H9 (cell line): ENCODE measurements around the gene TPM3. TPM values are rescaled to one million over a fixed set of nuclear protein-coding genes. Genes with fewer than 3 reads are reported as not detected.

ENCODE experiments used
- DNase-seq: peaks from one replicate; pipeline ENCODE4 v3.0.0-alpha.2; 2017
- H2AFZ ChIP-seq: one replicate; pipeline ENCODE4 v1.6.1; 2013; ENCODE audit warnings: mild to moderate bottlenecking, low read length, control low read depth, moderate library complexity
- H2AK5ac ChIP-seq: 2 replicates; pipeline ENCODE4 v1.6.1; 2013; ENCODE audit warnings: low read length, control low read depth, mixed read lengths; ENCODE audit not compliant: insufficient read length
- H2BK120ac ChIP-seq: one replicate; pipeline ENCODE4 v1.6.1; 2013; ENCODE audit warnings: low read depth, mild to moderate bottlenecking, low read length, control low read depth, inconsistent platforms; ENCODE audit not compliant: poor library complexity, severe bottlenecking
- H2BK12ac ChIP-seq: 2 replicates; pipeline ENCODE4 v1.6.1; 2013; ENCODE audit warnings: low read length, control low read depth, mixed read lengths, low read depth; ENCODE audit not compliant: insufficient read length
- H2BK15ac ChIP-seq: 2 replicates; pipeline ENCODE4 v1.6.1; 2013; ENCODE audit warnings: low read depth, low read length, control low read depth
- H2BK20ac ChIP-seq: one replicate; pipeline ENCODE4 v1.6.1; 2013; ENCODE audit warnings: low read depth, mild to moderate bottlenecking, low read length, control low read depth, inconsistent platforms; ENCODE audit not compliant: poor library complexity, severe bottlenecking
- H2BK5ac ChIP-seq: 2 replicates; pipeline ENCODE4 v1.6.1; 2013; ENCODE audit warnings: low read length, control low read depth, mixed read lengths; ENCODE audit not compliant: insufficient read length
- H3K14ac ChIP-seq: 2 replicates; pipeline ENCODE4 v1.6.1; 2013; ENCODE audit warnings: low read length, control low read depth; ENCODE audit not compliant: insufficient read depth
- H3K18ac ChIP-seq: 2 replicates; pipeline ENCODE4 v1.6.1; 2013; ENCODE audit warnings: low read depth, mild to moderate bottlenecking, mixed read lengths, low read length, control low read depth; ENCODE audit not compliant: insufficient read length
- H3K23ac ChIP-seq: 2 replicates; pipeline ENCODE4 v1.6.1; 2013; ENCODE audit warnings: low read length, control low read depth, mixed read lengths, low read depth; ENCODE audit not compliant: insufficient read length
- H3K23me2 ChIP-seq: 2 replicates; pipeline ENCODE4 v1.6.1; 2013; ENCODE audit warnings: low read depth, mild to moderate bottlenecking, mixed read lengths, low read length, control low read depth; ENCODE audit not compliant: insufficient read length, poor library complexity, severe bottlenecking
- H3K27ac ChIP-seq: 2 replicates; pipeline ENCODE4 v1.5.1; 2013; ENCODE audit warnings: low read length, control low read depth, mixed read lengths, low read depth; ENCODE audit not compliant: insufficient read length
- H3K27me3 ChIP-seq: 2 replicates; pipeline ENCODE4 v1.6.1; 2013; ENCODE audit warnings: low read length, control low read depth, inconsistent platforms; ENCODE audit not compliant: insufficient read depth
- H3K4ac ChIP-seq: 2 replicates; pipeline ENCODE4 v1.6.1; 2013; ENCODE audit warnings: low read depth, mild to moderate bottlenecking, control low read depth, inconsistent platforms, low read length, moderate library complexity
- H3K4me1 ChIP-seq: 2 replicates; pipeline ENCODE4 v1.6.1; 2013; ENCODE audit warnings: low read length, control low read depth, inconsistent platforms; ENCODE audit not compliant: insufficient read depth
- H3K4me2 ChIP-seq: 2 replicates; pipeline ENCODE4 v1.6.1; 2013; ENCODE audit warnings: low read length, control low read depth, mixed read lengths; ENCODE audit not compliant: insufficient read length, insufficient read depth
- H3K56ac ChIP-seq: 2 replicates; pipeline ENCODE4 v1.6.1; 2013; ENCODE audit warnings: low read depth, mild to moderate bottlenecking, mixed read lengths, low read length, control low read depth; ENCODE audit not compliant: insufficient read length
- H3K79me1 ChIP-seq: 2 replicates; pipeline ENCODE4 v1.6.1; 2013; ENCODE audit warnings: low read depth, mild to moderate bottlenecking, moderate library complexity, low read length, control low read depth, inconsistent platforms; ENCODE audit not compliant: insufficient read depth, poor library complexity, severe bottlenecking
- H3K79me2 ChIP-seq: 2 replicates; pipeline ENCODE4 v1.6.1; 2013; ENCODE audit warnings: low read length, control low read depth, inconsistent platforms; ENCODE audit not compliant: insufficient read depth
- H3K9ac ChIP-seq: 2 replicates; pipeline ENCODE4 v1.6.1; 2013; ENCODE audit warnings: low read length, control low read depth, mixed read lengths; ENCODE audit not compliant: insufficient read length; ENCODE audit errors: extremely low read depth
- H3K9me3 ChIP-seq: one replicate; pipeline ENCODE4 v1.6.1; 2013; ENCODE audit warnings: low read depth, low read length, inconsistent platforms; ENCODE audit not compliant: control insufficient read depth
- H3T11ph ChIP-seq: one replicate; pipeline ENCODE4 v1.6.1; 2013; ENCODE audit warnings: mild to moderate bottlenecking, low read length, control low read depth, inconsistent platforms
- H4K20me1 ChIP-seq: one replicate; pipeline ENCODE4 v1.6.1; 2013; ENCODE audit not compliant: control insufficient read depth, insufficient read length, insufficient read depth
- H4K5ac ChIP-seq: 2 replicates; pipeline ENCODE4 v1.6.1; 2013; ENCODE audit warnings: low read depth, mild to moderate bottlenecking, mixed read lengths, low read length, control low read depth; ENCODE audit not compliant: insufficient read length
- H4K8ac ChIP-seq: replicated peaks from 2 replicates; pipeline ENCODE4 v1.6.1; 2013; ENCODE audit warnings: low read length, control low read depth, mixed read lengths, low read depth; ENCODE audit not compliant: insufficient read length
- H4K91ac ChIP-seq: 2 replicates; pipeline ENCODE4 v1.6.1; 2013; ENCODE audit warnings: low read depth, mild to moderate bottlenecking, moderate library complexity, mixed read lengths, low read length, control low read depth; ENCODE audit not compliant: insufficient read length
- H3K27ac Mint-ChIP-seq, 3 experiments: 2 replicates in 2 of 3; 3 replicates in 1 of 3; pipeline ENCODE4 v1.8.0; 2020 to 2021; ENCODE audit warnings: mixed read lengths in 3 of 3, mild to moderate bottlenecking in 1 of 3, moderate library complexity in 1 of 3
- H3K27me3 Mint-ChIP-seq: 2 replicates; pipeline ENCODE4 v1.8.0; 2021; ENCODE audit warnings: low read depth, mild to moderate bottlenecking, moderate library complexity, mixed read lengths
- H3K36me3 Mint-ChIP-seq, 3 experiments: 2 replicates in 2 of 3; 3 replicates in 1 of 3; pipeline ENCODE4 v1.8.0; 2020 to 2021; ENCODE audit warnings: low read depth in 3 of 3, mixed read lengths in 3 of 3; ENCODE audit not compliant: insufficient read depth in 1 of 3
- H3K4me1 Mint-ChIP-seq, 2 experiments: 2 replicates each; pipeline ENCODE4 v1.8.0; 2020; ENCODE audit warnings: mixed read lengths in 2 of 2
- H3K4me3 Mint-ChIP-seq, 2 experiments: 2 replicates in 1 of 2; 3 replicates in 1 of 2; pipeline ENCODE4 v1.8.0; 2020 to 2021; ENCODE audit warnings: mild to moderate bottlenecking in 2 of 2, mixed read lengths in 2 of 2, moderate library complexity in 1 of 2
- H3K9me3 Mint-ChIP-seq, 2 experiments: 2 replicates in 1 of 2; 3 replicates in 1 of 2; pipeline ENCODE4 v1.8.0; 2020; ENCODE audit warnings: mild to moderate bottlenecking in 2 of 2, mixed read lengths in 2 of 2, moderate library complexity in 1 of 2
- WGBS: extraction: QIAGEN DNeasy Blood & Tissue Kit; methylation state at CpG from one replicate; pipeline ENCODE4 v1.1.7; 2013; ENCODE audit warnings: missing lambda C conversion rate, low lambda C conversion rate, mixed read lengths; ENCODE audit not compliant: insufficient read length; ENCODE audit errors: extremely low coverage; 5-methylcytosine and 5-hydroxymethylcytosine counted together
- total RNA-seq: library from RNA; stranded (reverse); gene quantifications from 2 replicates; pipeline ENCODE4 v1.2.1, GENCODE V29; 2021
- TF ChIP-seq, protein P1 (sequence below): fragments of 200-600 bp; sonication (generic); conservative IDR thresholded peaks from 3 replicates; pipeline ENCODE4 v1.8.0; 2021; ENCODE audit warnings: antibody characterized with exemption, mild to moderate bottlenecking

Gene TPM3
- total RNA-seq, 1 experiment from 2014 or later = 508 TPM

DNA sequence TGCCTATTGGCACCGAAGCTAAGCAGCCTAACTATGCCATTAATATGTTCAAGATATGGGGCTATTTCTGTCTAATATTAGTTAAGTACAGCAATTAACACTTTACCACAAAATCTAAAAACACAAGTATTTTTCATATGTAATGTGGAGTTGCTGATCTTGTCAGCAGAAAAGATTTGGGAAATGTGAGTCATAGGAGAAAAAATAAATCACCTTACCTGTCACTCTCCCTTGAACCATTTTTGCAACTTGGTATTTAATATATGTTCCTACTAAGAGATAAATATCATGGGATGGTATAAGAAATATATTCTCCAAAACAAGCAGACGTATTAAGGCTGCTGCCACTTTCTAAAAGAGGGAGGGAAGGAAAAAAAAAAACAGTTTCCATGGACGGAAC is 54.0 kb downstream of the TPM3 start:
- no peak overlapping the region for H2AK5ac ChIP-seq
- TF ChIP-seq, protein P1, sequence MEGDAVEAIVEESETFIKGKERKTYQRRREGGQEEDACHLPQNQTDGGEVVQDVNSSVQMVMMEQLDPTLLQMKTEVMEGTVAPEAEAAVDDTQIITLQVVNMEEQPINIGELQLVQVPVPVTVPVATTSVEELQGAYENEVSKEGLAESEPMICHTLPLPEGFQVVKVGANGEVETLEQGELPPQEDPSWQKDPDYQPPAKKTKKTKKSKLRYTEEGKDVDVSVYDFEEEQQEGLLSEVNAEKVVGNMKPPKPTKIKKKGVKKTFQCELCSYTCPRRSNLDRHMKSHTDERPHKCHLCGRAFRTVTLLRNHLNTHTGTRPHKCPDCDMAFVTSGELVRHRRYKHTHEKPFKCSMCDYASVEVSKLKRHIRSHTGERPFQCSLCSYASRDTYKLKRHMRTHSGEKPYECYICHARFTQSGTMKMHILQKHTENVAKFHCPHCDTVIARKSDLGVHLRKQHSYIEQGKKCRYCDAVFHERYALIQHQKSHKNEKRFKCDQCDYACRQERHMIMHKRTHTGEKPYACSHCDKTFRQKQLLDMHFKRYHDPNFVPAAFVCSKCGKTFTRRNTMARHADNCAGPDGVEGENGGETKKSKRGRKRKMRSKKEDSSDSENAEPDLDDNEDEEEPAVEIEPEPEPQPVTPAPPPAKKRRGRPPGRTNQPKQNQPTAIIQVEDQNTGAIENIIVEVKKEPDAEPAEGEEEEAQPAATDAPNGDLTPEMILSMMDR = no peak
- no peak overlapping the region for H4K91ac ChIP-seq
- no peak overlapping the region for H2BK15ac ChIP-seq
- no peak overlapping the region for H3K18ac ChIP-seq
- no peak overlapping the region for H3K27ac ChIP-seq
- H3K79me1 ChIP-seq = no peaks in the 10 kb centered on the region
- Mint-ChIP-seq H3K4me1 (no peaks in the 10 kb centered on the region), H3K36me3 (no peaks in the 10 kb centered on the region), H3K4me3 (no peak overlapping the region), H3K9me3 (no peaks in the 10 kb centered on the region; a peak in 1 of 5 replicates), H3K27ac (no peak overlapping the region), H3K27me3 (no peaks in the 10 kb centered on the region)
- no peaks in the 10 kb centered on the region for H3K79me2 ChIP-seq
- no peak overlapping the region for H3K4me2 ChIP-seq
- H3K4me1 ChIP-seq = no peaks in the 10 kb centered on the region
- H4K8ac ChIP-seq = no peak overlapping the region
- H2AFZ ChIP-seq = no peak overlapping the region
- H3K9me3 ChIP-seq = no peaks in the 10 kb centered on the region
- H3K56ac ChIP-seq = no peak overlapping the region
- no peak overlapping the region for H2BK12ac ChIP-seq
- no peak for DNase-seq
- H3K23me2 ChIP-seq = no peaks in the 10 kb centered on the region
- no peak overlapping the region for H3T11ph ChIP-seq
- WGBS = no CpG with 5 or more reads among the region's 3 CpGs
- H3K4ac ChIP-seq = no peak overlapping the region
- no peak overlapping the region for H3K14ac ChIP-seq
- H2BK20ac ChIP-seq = no peak overlapping the region
- no peak overlapping the region for H3K9ac ChIP-seq
- H4K5ac ChIP-seq = no peak overlapping the region
- no peak overlapping the region for H2BK5ac ChIP-seq
- no peaks in the 10 kb centered on the region for H4K20me1 ChIP-seq
- H2BK120ac ChIP-seq = no peak overlapping the region
- no peak overlapping the region for H3K23ac ChIP-seq
- H3K27me3 ChIP-seq = no peaks in the 10 kb centered on the region
